Mammary epithelial cell (primary cell): ENCODE measurements around the gene TWF2.

ENCODE experiments used
- CTCF ChIP-seq, 2 donors: IDR thresholded peaks in 1 of 2; conservative IDR thresholded peaks in 1 of 2; 2 replicates each; pipeline ENCODE4 v1.5.1; 2011 to 2012; ENCODE audit warnings: inconsistent platforms in 2 of 2, low read length in 2 of 2, mild to moderate bottlenecking in 2 of 2, control low read depth in 1 of 2, low read depth in 1 of 2; ENCODE audit not compliant: insufficient read depth in 1 of 2; ENCODE audit errors: extremely low read depth in 1 of 2
- EZH2 ChIP-seq: IDR thresholded peaks from 2 replicates; pipeline ENCODE4 v1.6.1; 2012; ENCODE audit warnings: low read length, inconsistent platforms, borderline replicate concordance

GRCh38 chr3:52186729-52187128 lies 52.2 kb downstream of the TWF2 start:
- TF ChIP-seq CTCF (conservative IDR thresholded peaks at IDR 0.05 in 1 of 2, IDR thresholded peaks at IDR 0.05 in 1 of 2; ENCODE audit: extremely low read depth in 1 of 2, insufficient read depth in 1 of 2, low read depth in 1 of 2, low read length in 2 of 2): no peak
- no peak for TF ChIP-seq EZH2
